Embryonic facial prominence (tissue), 1 donor: ENCODE results near the gene POGK.
"Not testable (repeated sequence)": the region's sequence is repeated elsewhere in the genome, so short reads cannot be mapped to it uniquely, and the experiment has no call there.

Experiments used
- DNase-seq: peaks from one replicate; pipeline ENCODE4 v3.0.0-alpha.2; 2016; ENCODE audit errors: extremely low spot score

The POGK gene

GRCh38 chr1:166838766-166839599 is at the start of gene POGK:
POGK (plus strand) TSS chr1:166839475; CDS start chr1:166840957, 1,482 bp downstream.
- DNase-seq: peak; percentile 50

- DNase-seq: no peak
Observed at GRCh38 chr1:166796620-166797236, 42.5 kb upstream of the POGK start.

- DNase-seq: no peak
Observed at GRCh38 chr1:166808952-166809351, 30.3 kb upstream of the POGK start.

- DNase-seq: no peak
Observed at GRCh38 chr1:166811691-166812090, 27.6 kb upstream of the POGK start.

- no peak for DNase-seq
Observed at GRCh38 chr1:166813508-166814223, 25.6 kb upstream of the POGK start.

- no peak for DNase-seq
Observed at GRCh38 chr1:166814611-166815010, 24.7 kb upstream of the POGK start.

GRCh38 chr1:166819974-166820373 is 19.3 kb upstream of the POGK start:
- DNase-seq: no peak

GRCh38 chr1:166822385-166822784 is 16.9 kb upstream of the POGK start:
- no peak for DNase-seq

GRCh38 chr1:166827426-166827825 is 11.8 kb upstream of the POGK start:
- no peak for DNase-seq

- DNase-seq: not testable (repeated sequence)
Observed at GRCh38 chr1:166829762-166830161, 9.5 kb upstream of the POGK start.

- DNase-seq: no peak
Observed at GRCh38 chr1:166836733-166837132, 2.5 kb upstream of the POGK start.

- DNase-seq: peak; percentile 12
Observed at GRCh38 chr1:166839600-166840308, 479 bp downstream of the POGK start.

GRCh38 chr1:166840309-166841274 is 1.3 kb downstream of the POGK start:
- no peak for DNase-seq

- no peak for DNase-seq
Observed at GRCh38 chr1:166843322-166843721, 4.0 kb downstream of the POGK start.

- no peak for DNase-seq
Observed at GRCh38 chr1:166843769-166844596, 4.7 kb downstream of the POGK start.

GRCh38 chr1:166844791-166845190 is 5.5 kb downstream of the POGK start:
- DNase-seq: no peak

GRCh38 chr1:166848193-166848592 is 8.9 kb downstream of the POGK start:
- no peak for DNase-seq

GRCh38 chr1:166849135-166849534 is 9.9 kb downstream of the POGK start:
- no peak for DNase-seq

- DNase-seq: no peak
Observed at GRCh38 chr1:166852918-166853317, 13.6 kb downstream of the POGK start.

GRCh38 chr1:166855558-166855957 is 16.3 kb downstream of the POGK start:
- no peak for DNase-seq
